NCI-H446 (cell line): ENCODE data around the gene CSNK1D.

ENCODE experiments used
- DNase-seq, 2 experiments: peaks; one replicate each; lab custom pipeline; 2025; lab: John Stamatoyannopoulos, UW

Gene CSNK1D

DNA sequence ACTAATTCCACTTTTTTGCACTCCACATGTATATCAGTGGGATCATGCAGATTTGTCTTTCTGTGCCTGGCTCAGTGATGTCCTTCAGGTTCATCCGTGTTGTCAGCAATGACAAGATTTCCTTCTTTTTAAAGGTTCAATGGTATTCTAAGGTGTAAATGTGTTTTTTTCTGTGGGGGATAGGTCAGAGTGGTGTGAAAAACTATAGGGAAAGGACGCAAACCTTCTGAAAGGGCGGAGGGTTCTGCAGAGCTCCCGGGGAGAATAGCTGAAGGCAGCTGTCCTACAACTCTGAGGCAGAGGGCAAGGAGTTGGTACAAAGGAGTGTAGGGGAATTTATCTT, 21.9 kb upstream of the CSNK1D start:
- no peak for DNase-seq

DNA sequence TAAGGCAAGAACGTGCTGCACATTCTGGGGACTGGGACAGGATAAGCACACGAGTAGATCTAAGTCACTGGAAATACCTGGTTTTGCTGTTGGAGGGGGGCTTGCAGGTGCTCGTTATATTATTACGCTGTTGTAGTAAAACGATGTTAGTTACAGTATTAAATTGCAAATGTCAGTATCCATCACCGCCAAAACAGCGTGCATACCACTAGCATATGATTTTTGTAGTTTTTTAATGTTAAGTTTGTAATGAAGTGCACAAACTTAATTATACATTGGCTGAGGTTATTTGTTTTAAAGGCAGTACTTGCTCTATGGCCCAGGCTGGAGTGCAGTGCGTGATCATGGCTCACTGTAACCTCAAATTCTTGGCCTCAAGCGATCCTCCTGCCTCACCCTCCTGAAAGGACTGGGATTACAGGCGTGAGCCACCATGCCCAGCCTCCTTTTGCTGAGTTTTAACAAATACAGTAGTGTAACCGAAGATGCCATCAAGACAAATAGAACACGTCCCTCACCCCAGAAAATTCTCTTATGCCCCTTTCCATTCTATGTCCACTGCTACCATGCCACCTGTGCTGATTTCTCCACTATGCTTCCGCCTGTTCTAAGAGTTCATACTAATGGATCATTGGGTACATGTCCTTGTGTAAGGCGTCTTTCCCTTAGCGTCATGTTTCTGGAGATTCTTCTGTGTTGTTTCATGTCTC, 20.7 kb upstream of the CSNK1D start:
- DNase-seq: no peak

DNA sequence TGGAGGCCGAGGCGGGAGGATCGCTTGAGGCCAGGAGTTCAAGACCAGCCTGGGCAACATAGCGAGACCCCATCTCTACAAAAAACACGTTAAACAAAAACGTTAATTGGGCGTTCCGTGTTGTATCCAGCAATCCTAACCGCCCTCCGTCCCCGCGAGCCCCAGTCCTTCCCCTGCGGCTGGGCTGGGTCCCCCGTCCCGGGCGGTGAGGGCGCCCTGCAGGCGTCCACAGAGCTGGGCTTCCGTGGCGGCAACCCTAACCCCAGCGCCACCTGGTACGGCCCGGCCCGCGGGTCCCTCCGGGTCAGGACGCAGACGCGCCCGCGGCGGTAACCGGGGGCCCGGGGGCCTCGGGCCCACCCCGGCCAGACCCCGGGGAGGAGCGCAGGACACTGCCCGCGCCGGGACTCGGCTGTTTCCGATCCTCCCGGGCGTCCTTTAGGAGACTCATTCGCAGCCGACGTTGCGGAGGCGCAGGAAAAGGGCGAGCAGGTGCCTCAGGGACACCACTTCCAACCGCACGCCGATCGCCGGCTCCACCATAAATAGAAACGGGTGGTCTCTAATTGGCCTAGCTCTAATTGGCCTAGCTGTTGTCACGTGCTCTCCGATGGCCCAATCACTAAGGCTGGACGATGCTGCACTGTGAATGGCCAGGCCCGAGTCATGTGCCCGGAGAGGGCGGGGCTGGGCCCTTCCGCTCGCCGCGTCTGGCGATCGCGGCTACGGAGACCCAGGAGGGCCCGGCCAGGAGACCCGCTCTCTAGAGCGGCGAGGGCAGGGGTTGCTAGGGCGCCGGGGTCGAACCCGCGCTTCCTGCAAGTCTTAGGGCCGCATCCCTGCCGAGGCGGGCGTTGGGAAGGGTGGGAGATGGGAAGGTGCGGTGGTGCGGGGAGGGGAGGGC, 19.0 kb upstream of the CSNK1D start:
- peak; percentile 95 to 99 for DNase-seq

DNA sequence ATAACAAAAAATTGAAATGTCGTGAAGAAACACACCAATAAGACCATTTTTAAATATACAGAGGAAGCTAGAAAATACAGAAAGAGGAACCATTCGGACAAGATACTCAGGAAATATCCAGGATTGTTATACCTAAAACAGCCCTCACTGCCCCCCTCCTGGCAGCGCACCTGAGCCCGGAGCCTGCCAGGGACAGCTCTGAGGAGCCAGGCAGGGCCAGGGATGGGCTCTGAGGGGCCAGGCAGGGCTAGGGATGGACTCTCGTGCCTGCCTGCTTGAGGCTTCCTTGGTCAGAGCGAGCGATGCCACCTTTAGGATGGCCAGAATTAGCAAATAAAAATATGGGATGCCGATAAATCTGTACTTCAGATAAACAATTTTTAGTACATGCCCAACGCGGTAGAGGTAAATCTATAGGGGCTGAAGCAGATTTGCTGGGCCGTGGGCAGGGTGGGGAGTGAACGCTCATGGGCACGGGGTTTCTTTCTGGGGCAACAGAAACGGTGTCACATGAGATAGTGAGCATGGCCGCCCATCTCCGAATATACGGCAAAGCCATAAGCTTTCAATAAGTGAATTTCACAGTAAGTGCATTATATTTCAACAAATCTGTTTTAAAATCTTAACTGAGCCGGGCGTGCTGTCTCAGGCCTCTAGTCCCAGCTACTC, 18.2 kb upstream of the CSNK1D start:
- no peak for DNase-seq

DNA sequence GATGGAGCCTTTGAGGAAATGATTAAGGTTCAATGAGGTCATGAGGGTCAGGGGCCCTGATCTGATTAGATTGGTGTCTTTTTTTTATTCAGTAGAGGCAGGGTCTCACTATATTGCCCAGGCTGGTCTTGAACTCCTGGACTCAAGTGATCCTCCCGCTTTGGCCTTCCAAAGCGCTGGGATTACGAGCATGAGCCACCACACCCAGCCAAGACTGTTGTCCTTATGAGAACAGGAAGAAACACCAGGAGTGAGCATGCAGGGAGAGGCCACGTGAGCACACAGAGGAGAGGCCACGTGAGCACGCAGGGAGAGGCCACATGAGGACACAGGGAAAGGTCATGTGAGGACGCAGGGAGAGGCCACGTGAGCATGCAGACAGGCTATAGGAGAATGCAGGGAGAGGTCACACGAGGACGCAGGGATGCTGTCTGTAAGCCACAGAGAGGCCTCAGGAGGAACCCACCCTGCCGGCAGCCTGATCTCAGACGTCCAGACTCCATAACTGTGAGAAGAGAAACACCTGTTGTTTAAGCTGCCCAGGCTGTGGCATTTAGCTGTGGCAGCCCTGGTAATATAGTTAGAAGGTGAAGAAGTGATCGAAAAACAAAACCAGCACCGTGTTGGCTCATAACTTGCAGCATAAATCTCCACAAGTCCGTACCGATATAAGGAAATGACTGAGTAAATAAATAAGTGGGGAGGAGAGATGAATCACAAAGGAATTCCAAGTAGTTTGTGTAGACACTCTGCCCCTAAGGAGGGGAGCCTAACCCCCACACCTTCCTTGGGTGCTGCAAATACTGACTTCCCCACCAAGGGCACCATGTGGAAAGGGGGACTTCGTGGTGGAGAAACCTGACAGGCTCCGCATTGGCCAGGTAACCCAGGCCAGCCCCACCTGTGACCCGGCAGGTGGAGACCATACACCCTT, 14.6 kb upstream of the CSNK1D start:
- DNase-seq: no peak

DNA sequence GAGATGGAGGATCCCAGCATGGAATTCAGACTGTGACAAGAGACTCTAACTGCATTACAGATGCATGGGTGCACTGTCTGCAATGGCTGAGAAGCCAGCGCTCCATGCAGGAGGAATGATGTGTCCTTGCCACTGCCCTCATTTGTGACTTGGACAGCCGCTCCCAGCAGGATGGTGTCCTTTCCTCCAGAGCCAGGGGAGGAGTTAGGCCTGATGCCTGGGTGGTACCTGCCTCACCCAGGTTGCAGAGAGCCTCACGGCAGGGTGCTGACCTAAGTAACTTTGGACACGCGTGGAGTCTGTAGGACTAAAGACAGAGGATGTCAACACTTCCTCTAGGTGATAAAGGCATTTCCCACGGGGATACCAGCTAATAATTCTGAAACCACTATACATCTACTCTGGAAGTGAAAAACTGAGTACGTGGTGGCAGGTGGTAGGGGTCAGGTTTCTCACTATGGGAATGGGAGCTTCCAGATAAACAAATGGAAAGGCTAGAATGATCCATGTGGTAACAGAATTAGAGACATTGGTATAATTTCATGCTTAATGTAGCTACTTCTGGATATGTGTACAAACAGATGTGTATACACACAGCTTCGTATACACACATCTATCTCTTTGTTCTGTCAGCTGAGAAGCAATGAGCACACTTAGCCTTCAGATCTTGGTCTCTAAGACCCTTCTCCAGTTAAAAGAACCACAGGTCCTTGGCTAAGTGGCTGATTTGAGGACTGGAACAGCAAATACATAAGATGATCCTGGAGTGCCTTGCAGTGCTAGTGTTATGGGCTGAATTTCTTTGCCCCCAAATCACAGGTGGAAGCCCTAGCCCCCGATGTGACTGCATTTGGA, 13.7 kb upstream of the CSNK1D start:
- no peak for DNase-seq

DNA sequence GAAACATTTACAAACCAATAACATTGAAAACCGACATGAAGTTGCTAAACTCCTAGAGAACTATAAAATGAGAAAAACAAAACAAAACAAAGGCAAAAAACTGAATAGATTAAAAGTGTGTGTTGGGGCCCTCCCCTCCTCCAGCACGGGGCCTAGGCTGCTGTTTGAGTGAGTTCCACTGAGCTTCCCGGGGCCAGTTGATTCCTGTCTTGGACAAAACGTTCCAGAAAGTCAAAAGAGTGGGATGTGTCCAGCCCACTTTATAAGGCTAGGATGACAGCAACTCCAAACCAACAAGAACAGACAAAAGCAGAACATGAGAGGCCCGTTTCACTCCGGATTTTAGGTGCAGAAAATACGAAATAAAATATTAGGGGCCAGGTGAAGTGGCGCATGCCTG, 11.6 kb upstream of the CSNK1D start:
- DNase-seq: no peak

DNA sequence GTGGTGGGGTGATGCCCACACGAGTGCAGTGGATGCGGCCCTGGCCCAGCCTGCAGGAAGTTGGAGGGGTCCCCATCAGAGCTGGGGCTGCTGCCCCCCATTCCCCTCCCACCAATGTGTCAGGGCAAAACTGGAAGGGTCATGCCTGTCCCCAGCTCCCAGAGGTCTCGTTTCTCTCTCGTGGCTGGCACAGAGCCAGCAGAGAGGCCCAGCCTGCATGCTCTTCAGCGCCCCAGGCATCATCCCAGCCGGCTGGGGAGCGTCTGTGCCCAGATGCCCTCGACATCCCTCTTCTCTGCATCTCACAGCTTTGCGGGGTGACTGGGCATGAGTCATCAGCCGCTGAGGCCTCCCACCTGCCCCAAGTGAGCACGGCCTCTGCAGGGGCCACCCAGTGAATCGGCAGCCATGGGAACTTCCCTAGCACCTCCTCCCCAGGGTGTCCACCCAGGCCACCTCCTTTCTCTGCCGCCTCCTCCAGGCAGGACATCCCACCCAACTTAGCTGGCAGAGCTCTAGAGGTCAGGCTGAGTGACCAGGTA, 9.8 kb upstream of the CSNK1D start:
- peak in 1 of 2 experiments; percentile 20 for DNase-seq

DNA sequence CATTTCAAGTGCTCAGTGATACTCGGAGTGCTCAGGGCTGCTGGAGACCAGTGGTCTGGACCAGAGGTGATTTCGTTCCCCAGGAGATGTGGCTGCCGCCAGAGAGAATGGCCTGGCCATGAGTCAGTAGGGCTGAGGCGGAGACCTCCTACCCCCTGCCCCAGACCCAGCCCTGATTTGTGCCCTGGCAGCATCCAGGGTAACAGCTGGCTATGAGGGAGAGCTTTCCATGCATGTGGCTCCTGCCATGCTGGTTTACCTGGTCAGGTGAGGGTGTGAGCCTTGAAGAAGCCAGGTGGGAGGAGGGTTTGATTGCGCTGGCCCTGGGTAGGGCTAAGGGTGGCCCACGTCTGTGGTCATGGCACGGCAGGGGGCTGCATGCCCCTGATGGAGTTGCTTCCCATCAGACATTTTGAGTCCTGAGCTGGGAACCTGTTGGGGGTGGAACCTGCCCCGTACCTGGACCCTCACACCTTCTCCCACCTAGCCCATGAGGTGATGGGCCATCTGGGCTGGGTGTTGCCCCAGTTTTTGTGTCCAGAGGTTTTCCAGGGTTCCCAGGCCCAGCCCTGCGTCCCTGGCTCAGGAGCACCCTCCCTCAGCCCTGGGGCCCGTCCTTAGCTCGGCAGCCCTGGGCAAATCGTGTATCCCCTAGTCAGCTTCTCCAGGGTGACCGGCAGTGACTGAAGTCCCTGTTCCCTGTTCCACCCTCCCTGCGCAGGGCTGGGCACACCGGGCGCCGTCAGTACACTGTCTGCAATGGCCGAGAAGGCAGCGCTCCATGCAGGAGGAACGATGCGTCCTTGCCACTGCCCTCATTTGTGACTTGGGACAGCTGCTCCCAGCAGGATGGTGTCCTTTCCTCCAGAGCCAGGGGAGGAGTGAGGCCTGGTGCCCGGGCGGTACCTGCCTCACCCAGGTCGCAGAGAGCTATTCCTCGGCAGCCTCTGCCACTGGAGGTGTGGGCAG, 9.0 kb upstream of the CSNK1D start:
- no peak for DNase-seq

DNA sequence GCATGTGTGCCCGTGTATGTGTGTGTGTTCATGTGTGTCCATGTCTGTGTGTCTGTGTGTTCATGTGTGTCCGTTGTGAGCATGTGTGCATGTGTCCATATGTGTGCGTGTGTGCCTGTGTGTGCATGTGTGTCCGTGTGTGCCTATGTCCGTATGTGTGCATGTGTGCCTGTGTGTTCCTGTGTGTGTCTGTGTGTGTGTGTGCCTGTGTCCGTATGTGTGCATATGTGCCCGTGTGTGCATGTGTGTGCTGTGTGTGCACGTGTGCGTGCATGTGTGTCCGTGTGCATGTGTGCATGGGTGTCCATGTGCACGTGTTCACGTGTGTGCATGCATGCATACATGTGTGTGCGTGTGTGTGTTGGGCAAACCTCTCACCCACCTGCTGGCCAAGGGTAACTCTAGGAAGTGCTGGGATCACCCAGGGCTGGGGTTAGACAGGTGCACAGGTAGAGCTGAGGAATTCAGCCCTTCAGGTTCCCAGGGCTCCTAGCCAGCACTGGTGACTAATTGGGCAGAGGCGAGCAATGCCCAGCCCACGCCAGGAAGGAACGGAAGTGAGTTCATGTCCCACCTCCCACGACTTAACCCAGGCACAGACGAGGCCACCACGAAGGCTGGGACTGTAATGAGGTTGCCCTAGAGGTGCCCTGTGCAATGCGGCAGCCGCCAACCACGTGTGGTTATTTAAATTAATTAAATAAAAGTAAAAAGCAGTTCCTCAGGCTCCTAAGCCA, 8.2 kb upstream of the CSNK1D start:
- no peak for DNase-seq

DNA sequence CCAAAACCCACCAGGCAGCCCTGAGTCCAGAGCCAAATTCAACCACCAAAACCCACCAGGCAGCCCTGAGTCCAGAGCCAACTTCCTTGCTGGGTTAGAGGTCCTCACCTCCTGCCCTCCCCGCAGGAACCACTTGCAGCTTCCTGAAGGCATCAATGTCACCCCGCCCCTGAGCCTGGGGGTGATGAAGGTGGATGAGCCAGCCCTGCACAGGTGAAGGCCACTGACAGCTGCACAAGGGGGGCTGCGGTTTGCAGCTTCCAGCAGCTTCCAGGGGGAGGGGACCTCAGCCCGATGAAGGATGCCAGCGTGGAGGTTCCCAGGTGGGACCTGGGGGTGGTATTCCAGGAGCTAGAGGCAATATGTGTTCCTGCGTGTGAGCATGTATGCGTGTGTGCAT, 7.6 kb upstream of the CSNK1D start:
- DNase-seq: no peak

DNA sequence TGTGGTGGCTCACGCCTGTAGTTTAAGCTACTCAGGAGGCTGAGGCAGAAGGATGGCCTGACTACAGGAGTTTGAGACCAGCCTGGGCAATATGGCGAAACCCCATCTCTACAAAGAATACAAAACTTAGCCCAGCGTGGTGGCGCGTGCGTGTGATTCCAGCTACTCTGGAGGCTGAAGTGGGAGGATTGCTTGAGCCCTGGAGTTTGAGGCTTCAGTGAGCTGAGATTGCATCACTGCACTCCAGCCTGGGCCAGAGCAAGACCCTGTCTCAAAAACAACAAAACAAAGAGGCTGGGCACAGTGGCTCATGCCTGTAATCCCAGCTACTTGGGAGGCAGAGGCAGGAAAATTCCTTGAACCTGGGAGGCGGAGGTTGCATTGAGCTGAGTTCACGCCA, 7.0 kb upstream of the CSNK1D start:
- no peak for DNase-seq

DNA sequence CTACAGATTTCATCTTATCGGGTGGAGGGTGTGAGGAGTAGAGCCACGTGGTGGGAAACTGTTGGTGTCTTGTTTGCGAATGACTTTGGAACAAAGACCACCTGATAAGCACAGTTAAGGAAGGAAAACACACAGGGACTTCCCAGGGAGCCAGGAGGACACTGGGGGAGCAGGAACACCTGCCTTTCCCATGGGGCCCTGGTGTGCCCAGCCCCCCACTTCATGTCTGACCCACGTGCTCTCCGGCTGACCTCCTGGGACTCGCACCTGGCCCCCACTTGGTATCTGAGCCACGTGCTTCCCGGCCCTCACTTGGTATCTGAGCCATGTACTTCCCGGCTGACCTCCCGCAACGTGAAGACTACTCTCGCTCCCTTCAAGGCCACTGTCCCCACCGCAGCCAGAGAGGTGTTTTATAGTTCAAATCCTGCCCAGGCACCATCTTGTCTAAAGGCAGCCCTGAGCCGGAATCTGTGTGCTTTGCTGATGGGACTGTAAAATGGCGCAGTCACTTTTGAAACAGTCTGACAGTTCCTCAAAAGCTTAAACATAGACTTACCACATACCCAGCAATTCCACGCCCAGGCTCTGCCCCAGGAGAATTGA, 5.4 kb upstream of the CSNK1D start:
- no peak for DNase-seq

DNA sequence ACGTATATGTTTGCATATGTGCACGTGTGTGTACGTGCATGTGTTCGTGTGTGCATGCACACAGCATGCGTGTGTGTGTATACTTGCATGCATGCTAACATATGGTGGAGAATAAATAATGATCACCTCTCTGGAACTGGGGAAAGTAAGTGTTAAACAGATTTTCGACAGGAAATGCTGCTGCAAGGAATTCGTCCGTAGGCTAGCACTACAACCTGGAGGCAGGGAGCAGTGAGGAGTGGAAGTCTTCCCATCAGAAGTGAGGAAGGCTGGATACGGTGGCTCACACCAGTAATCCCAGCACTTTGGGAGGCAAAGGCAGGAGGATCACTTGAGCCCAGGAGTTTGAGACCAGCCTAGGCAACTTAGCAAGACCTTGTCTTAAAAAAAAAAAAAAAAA, 4.8 kb upstream of the CSNK1D start:
- no peak for DNase-seq

DNA sequence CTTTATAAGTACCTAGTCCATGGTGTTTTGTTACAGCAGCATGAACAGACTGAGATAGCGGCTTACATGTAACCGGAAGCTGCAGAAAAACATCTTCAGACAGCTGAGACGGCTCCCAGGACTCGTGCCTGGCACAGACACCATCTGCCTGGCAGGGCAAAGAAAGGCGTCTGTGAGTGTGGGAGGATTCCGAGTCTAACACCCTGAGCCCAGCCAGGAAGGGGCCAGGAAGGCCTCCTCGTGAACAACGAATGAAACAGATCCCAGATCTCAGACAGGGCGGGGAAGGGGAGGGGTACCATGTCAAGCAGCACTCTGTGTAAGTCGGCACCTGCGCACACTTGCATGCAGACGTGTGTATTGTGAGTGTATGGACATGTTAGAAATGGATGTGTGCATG, 4.4 kb upstream of the CSNK1D start:
- no peak for DNase-seq

DNA sequence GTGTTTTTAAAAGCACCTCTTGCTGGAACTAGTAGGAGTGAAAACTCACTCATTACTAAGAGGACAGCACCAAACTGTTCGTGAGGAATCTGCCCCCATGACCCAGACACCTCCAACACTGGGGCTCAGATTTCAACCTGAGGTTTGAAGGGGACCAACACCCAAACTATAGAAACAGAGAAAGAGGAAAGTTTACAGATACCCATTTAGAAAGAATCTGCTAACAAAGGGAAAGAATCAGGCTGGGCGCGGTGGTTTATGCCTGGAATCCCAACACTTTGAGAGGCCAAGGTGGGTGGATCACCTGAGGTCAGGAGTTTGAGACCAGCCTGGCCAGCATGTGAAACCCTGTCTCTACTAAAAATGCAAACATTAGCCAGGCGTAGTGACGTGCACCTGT, 3.4 kb upstream of the CSNK1D start:
- no peak for DNase-seq

DNA sequence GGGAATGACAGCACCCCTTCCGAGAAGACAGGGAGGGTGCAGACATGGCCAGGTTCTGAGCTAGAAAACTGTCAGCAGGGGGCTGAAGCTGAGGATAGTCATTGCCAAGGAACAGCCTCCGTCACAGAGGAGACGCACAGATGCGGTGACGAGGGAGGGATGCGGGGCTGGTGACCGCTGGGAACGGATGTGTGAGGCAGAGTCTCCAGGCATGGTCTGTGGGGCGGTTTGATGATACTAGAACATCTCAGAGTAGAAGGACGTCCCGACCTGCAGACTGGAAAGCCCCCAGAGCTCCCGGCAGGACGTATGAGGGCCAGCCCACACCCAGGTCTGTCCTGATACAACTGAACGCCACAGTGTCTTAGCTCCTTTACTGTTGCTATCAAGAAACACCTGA, 1.8 kb upstream of the CSNK1D start:
- no peak for DNase-seq
